Epithelial cell of proximal tubule (primary cell): ENCODE data around the gene CAMKMT. TPM values are rescaled to one million over a fixed set of nuclear protein-coding genes. Genes with fewer than 3 reads are reported as not detected.

Experiments used
- DNase-seq: peaks from one replicate; pipeline ENCODE4 v3.0.0-alpha.2; 2011; ENCODE audit warnings: low read depth
- H3K4me3 ChIP-seq: 2 replicates; pipeline ENCODE4 v1.5.1; 2011; ENCODE audit warnings: low read depth, mild to moderate bottlenecking, low read length
- total RNA-seq: library from RNA; depleted of rRNA; stranded (reverse); fragments of >200 nt; gene quantifications from 2 replicates; pipeline ENCODE4 v1.2.3, GENCODE V29; 2015
- TF ChIP-seq, protein P1 (sequence below): conservative IDR thresholded peaks from 2 replicates; pipeline ENCODE4 v1.5.1; 2012; ENCODE audit warnings: low read depth, mild to moderate bottlenecking, low read length

CAMKMT gene
- total RNA-seq, 1 donor from 2014 or later = 2.4 TPM

DNA sequence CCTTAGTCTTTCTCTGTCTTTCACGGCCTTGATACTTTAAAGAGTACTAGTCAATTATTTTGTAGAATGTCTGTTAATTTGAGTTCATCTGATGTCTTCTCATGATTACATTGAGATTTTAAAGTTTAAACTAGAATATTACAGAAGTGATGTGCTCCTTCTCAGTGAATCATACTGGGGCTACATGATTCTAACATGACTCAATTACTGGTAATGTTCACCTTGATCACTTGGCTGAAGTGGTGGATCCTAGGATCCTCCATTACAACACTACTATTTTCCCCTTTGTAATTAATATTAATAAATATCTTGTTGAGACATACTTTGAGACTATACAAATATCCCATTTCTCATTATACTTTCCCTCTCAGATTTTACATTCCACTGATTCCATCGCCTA lies 148.5 kb downstream of the CAMKMT start:
- TF ChIP-seq, protein P1, sequence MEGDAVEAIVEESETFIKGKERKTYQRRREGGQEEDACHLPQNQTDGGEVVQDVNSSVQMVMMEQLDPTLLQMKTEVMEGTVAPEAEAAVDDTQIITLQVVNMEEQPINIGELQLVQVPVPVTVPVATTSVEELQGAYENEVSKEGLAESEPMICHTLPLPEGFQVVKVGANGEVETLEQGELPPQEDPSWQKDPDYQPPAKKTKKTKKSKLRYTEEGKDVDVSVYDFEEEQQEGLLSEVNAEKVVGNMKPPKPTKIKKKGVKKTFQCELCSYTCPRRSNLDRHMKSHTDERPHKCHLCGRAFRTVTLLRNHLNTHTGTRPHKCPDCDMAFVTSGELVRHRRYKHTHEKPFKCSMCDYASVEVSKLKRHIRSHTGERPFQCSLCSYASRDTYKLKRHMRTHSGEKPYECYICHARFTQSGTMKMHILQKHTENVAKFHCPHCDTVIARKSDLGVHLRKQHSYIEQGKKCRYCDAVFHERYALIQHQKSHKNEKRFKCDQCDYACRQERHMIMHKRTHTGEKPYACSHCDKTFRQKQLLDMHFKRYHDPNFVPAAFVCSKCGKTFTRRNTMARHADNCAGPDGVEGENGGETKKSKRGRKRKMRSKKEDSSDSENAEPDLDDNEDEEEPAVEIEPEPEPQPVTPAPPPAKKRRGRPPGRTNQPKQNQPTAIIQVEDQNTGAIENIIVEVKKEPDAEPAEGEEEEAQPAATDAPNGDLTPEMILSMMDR = no peak
- DNase-seq = no peak
- no peak overlapping the region for H3K4me3 ChIP-seq

DNA sequence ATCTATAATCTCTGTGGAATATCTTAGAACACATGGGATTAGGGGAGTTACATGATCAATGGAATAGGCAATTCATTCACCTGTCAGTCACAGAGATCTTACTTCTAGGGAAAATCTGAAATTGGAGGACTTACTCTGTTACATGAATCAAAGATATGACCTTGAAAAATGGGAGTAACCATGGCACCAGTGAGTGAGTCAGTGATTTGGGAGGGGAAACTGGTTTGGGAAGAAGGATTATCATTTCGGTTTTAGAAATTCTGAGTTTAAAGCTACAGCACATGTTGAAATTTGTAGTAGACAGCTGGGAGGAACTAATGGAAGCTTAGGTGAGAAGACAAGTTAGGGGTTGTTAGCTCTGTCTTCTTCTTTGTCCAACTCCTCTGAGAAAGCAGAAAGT lies 153.7 kb downstream of the CAMKMT start:
- no peak for DNase-seq
- TF ChIP-seq, protein P1 = no peak
- H3K4me3 ChIP-seq = no peak overlapping the region

DNA sequence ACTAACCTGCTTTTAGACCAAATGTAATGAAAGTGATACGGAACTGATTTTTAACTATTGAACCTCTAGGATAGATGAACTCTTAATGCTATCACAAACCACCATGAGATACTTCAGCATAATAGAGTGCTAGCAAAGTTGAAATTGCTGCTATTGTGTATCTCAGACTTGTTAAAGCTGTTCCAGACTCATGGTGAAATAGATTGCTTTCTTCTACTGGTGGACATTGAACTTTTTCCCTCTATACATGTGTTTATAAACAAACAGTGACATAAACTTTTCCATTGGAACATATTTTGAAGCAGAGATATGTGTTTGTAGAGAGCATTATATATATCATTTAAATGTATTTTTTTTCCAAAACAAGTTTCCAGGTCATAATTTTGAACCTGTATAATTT lies 157.3 kb downstream of the CAMKMT start:
- DNase-seq = no peak
- H3K4me3 ChIP-seq = no peak overlapping the region
- TF ChIP-seq, protein P1 = no peak

DNA sequence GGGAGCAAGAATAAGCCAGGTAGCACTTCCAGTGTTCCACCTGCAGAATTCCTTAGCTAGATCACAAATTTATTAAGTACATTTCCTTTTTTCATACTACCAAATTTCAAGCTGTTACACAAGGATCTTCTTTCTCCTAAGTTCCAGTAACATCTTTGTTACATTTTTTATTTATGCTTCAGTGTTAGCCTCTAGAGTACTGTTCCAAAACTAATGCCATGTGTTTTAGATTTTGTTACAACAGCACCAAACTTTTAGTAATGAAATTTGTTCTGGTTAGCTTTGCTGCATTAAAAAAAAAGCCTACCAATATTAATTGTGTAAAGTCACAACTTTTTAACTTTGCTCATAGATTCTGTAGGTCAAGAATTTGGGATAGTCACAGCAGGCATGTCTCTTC lies 161.1 kb downstream of the CAMKMT start:
- no peak for DNase-seq
- TF ChIP-seq, protein P1 = no peak
- H3K4me3 ChIP-seq = no peak overlapping the region

DNA sequence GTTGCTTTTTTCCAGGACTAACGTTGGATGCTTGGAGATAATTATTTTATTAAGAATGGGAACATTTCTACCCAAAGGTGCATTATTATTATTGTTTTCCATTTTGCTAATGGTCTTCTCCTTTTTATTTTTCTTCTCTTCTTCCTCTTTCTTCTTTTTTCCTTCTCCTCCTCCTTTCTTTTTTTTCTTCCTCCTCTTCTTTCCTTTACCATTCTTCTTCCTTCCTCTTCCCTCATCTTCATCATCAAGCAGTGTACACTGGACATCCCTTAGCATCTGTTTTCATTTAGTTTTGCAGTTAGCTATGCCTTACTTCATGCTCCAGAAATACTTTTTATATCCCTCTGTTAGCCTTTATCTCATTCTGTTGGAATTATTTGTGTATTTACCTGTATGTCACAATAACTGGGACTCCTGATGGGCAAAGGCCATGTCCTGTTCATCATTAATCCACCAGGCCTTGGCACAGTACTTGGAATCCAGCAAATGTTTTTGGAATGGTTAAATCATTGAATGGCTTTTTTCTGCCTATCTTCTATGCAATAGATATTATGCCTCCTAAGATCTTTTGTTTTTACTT lies 162.7 kb downstream of the CAMKMT start:
- H3K4me3 ChIP-seq = no peak overlapping the region
- TF ChIP-seq, protein P1 = no peak
- peak; percentile 49 for DNase-seq

DNA sequence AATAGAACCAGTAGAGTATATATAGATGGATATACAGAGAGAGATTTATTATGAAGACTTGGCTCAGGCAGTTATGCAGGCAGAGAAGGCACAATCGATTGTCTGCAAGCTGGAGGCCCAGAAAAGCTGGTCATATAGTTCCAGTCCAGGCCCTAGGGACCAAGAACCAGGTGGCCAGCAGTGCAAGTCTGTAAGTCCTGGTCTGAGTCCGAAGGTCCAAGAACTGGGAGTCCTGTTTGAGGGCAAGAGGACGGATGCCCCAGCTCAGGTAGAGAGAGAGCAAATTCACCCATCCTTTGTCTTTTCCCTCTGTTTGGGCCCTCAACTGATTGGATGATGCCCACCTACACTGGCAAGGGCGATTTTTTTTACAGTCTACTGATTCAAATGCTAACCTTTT lies 164.6 kb downstream of the CAMKMT start:
- no peak overlapping the region for H3K4me3 ChIP-seq
- no peak for DNase-seq
- TF ChIP-seq, protein P1 = no peak

DNA sequence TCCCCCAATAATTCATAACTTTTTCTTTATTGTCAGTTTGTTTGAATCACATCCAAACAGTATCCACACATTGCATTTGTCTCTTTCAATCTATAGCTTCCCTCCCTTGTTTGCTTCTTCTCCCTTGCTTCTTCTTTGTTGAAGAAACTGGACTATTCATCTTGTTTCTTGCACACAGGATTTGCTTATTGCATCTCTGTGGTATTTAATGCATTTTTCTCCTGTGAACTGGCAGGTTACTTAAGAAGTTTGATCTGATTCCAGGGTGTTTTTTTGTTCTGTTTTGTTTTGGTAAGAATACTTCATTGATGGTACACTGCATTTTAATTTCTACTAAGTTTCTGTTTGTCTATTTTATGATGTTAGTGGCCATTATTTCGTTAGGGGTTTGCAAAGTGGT lies 166.8 kb downstream of the CAMKMT start:
- DNase-seq = no peak
- TF ChIP-seq, protein P1 = no peak
- no peak overlapping the region for H3K4me3 ChIP-seq
